Measurements from ENCODE around the gene IZUMO1.
"Not testable (repeated sequence)": the region's sequence is repeated elsewhere in the genome, so short reads cannot be mapped to it uniquely, and the experiment has no call there.

- TF ChIP-seq CTCF (IDR thresholded peaks at IDR 0.05; ENCODE audit: low read depth, low read length); POLR2A (IDR thresholded peaks at IDR 0.05; ENCODE audit: extremely low read depth, insufficient read length); MAX (IDR thresholded peaks at IDR 0.05; ENCODE audit: low read depth, low read length); MYC (IDR thresholded peaks at IDR 0.05; ENCODE audit: low read depth, low read length): not testable (repeated sequence)
These were observed 40.6 kb upstream of the IZUMO1 start for GRCh38 chr19:48787331-48787730.
